Ascending aorta (tissue), 2 donors: Measurements from ENCODE around the gene JAZF1. TPM values are rescaled to one million over a fixed set of nuclear protein-coding genes. Genes with fewer than 3 reads are reported as not detected.

Experiments used
- DNase-seq, 2 donors: peaks; one replicate each; pipeline ENCODE4 v3.0.0-alpha.2; 2019; ENCODE audit warnings: low spot score in 2 of 2
- H3K27ac ChIP-seq, 2 donors: fragments of 200-600 bp; sonication (generic); one replicate each; pipeline ENCODE4 v1.5.1; 2016 to 2017; ENCODE audit warnings: mild to moderate bottlenecking in 1 of 2
- H3K27me3 ChIP-seq: fragments of 200-600 bp; sonication (generic); one replicate; pipeline ENCODE4 v1.5.1; 2017
- H3K36me3 ChIP-seq, 2 donors: fragments of 200-600 bp; sonication (generic); one replicate each; pipeline ENCODE4 v1.5.1; 2016
- H3K4me1 ChIP-seq, 2 donors: fragments of 200-600 bp; sonication (generic); one replicate each; pipeline ENCODE4 v1.5.1; 2016 to 2017; ENCODE audit warnings: mild to moderate bottlenecking in 1 of 2
- H3K4me3 ChIP-seq, 2 donors: fragments of 200-600 bp; sonication (generic); one replicate each; pipeline ENCODE4 v1.5.1; 2016 to 2017; ENCODE audit warnings: mild to moderate bottlenecking in 1 of 2
- H3K9me3 ChIP-seq, 2 donors: fragments of 200-600 bp; sonication (generic); one replicate each; pipeline ENCODE4 v1.5.1; 2016
- intact Hi-C: fragments of 100-400 bp; cut with DNase I; formaldehyde crosslinking; loops from one replicate; pipeline ENCODE4 v1.15.1; 2023
- total RNA-seq: library from RNA; depleted of rRNA; stranded (reverse); fragments of >200 nt; gene quantifications from one replicate; pipeline ENCODE4 v1.1.0, GENCODE V29; 2016
- TF ChIP-seq, protein P1 (sequence below), 3 experiments: fragments of 200-600 bp in 2 of 3; fragments of 450-650 bp in 1 of 3; sonication (generic) in 2 of 3; IDR thresholded peaks; one replicate each; pipeline ENCODE4 v1.5.1; 2016 to 2019; ENCODE audit warnings: antibody characterized with exemption in 3 of 3, mild to moderate bottlenecking in 1 of 3, moderate library complexity in 1 of 3

Gene JAZF1
- total RNA-seq, 1 donor from 2014 or later, result 37.7 TPM

- Histone ChIP-seq H3K9me3 (no peaks in the 10 kb centered on the region), H3K27me3 (no peaks in the 10 kb centered on the region), H3K36me3 (no peaks in the 10 kb centered on the region), H3K4me3 (no peak overlapping the region), H3K27ac (peak overlapping the region in 1 of 2 donors; percentile 12), H3K4me1 (peaks cover 0 to 4% of the 10 kb centered on the region in 2 donors)
- TF ChIP-seq, protein P1, sequence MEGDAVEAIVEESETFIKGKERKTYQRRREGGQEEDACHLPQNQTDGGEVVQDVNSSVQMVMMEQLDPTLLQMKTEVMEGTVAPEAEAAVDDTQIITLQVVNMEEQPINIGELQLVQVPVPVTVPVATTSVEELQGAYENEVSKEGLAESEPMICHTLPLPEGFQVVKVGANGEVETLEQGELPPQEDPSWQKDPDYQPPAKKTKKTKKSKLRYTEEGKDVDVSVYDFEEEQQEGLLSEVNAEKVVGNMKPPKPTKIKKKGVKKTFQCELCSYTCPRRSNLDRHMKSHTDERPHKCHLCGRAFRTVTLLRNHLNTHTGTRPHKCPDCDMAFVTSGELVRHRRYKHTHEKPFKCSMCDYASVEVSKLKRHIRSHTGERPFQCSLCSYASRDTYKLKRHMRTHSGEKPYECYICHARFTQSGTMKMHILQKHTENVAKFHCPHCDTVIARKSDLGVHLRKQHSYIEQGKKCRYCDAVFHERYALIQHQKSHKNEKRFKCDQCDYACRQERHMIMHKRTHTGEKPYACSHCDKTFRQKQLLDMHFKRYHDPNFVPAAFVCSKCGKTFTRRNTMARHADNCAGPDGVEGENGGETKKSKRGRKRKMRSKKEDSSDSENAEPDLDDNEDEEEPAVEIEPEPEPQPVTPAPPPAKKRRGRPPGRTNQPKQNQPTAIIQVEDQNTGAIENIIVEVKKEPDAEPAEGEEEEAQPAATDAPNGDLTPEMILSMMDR (IDR thresholded peaks at IDR 0.05), result no peak
- no peak for DNase-seq
- intact Hi-C loops, result no loop called here
Measured at GRCh38 chr7:28165961-28166955, 14.3 kb downstream of the JAZF1 start.

GRCh38 chr7:28165261-28165660 is 15.3 kb downstream of the JAZF1 start:
- H3K27ac ChIP-seq, result no peak overlapping the region
- H3K9me3 ChIP-seq, result no peaks in the 10 kb centered on the region
- no peaks in the 10 kb centered on the region for H3K36me3 ChIP-seq
- intact Hi-C loops, result no loop called here
- peaks cover 0 to 4% of the 10 kb centered on the region in 2 donors for H3K4me1 ChIP-seq
- no peak overlapping the region for H3K4me3 ChIP-seq
- no peaks in the 10 kb centered on the region for H3K27me3 ChIP-seq
- TF ChIP-seq, protein P1 (IDR thresholded peaks at IDR 0.05), result no peak
- DNase-seq, result no peak

DNA sequence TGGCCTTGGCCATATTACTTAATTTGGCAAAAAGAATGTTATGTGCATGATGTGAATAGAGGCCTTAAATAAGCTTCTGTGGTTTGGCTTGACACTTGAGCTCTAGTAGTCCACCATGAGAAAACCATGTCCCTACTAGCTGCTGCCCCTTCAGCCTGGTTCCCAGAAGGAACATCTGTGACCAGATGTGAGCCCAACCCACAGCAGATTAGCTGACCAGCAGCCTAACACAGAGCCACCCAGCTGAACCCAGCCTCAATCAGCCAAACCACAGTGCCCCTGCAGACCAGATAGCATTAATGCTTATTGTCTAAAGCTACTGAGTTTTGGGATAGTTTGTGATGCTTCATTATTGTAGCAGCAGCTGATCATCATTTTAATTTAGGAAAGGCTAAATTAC is 16.6 kb downstream of the JAZF1 start:
- peaks cover 0 to 4% of the 10 kb centered on the region in 2 donors for H3K4me1 ChIP-seq
- H3K27ac ChIP-seq, result no peak overlapping the region
- no peaks in the 10 kb centered on the region for H3K9me3 ChIP-seq
- no peaks in the 10 kb centered on the region for H3K36me3 ChIP-seq
- DNase-seq, result no peak
- intact Hi-C loops, result no loop called here
- H3K27me3 ChIP-seq, result no peaks in the 10 kb centered on the region
- no peak overlapping the region for H3K4me3 ChIP-seq
- TF ChIP-seq, protein P1 (IDR thresholded peaks at IDR 0.05), result no peak

GRCh38 chr7:28161331-28161730 is 19.3 kb downstream of the JAZF1 start:
- Histone ChIP-seq H3K27ac (no peak overlapping the region), H3K4me1 (peaks cover 0 to 6% of the 10 kb centered on the region in 2 donors), H3K9me3 (no peaks in the 10 kb centered on the region), H3K27me3 (no peaks in the 10 kb centered on the region), H3K4me3 (no peak overlapping the region), H3K36me3 (no peaks in the 10 kb centered on the region)
- intact Hi-C loops, result no loop called here
- TF ChIP-seq, protein P1 (IDR thresholded peaks at IDR 0.05), result no peak
- DNase-seq, result no peak

GRCh38 chr7:28160551-28160991 is 20.0 kb downstream of the JAZF1 start:
- intact Hi-C loops, result no loop called here
- Histone ChIP-seq H3K9me3 (no peaks in the 10 kb centered on the region), H3K4me3 (no peak overlapping the region), H3K27ac (no peak overlapping the region), H3K36me3 (no peaks in the 10 kb centered on the region), H3K27me3 (no peaks in the 10 kb centered on the region), H3K4me1 (peaks cover 3 to 7% of the 10 kb centered on the region in 2 donors)
- TF ChIP-seq, protein P1 (IDR thresholded peaks at IDR 0.05), result no peak
- no peak for DNase-seq
